Fibroblast of pulmonary artery (primary cell): ENCODE data around the gene TP53RK.

ENCODE experiments used
- DNase-seq: peaks from one replicate; pipeline ENCODE4 v3.0.0-alpha.2; 2010; ENCODE audit warnings: low read depth
- H3K4me3 ChIP-seq: replicated peaks from 2 replicates; pipeline ENCODE4 v1.5.1; 2011; ENCODE audit warnings: low read depth, mild to moderate bottlenecking, control low read depth, low read length, moderate library complexity
- TF ChIP-seq, protein P1 (sequence below): IDR thresholded peaks from 2 replicates; pipeline ENCODE4 v1.5.1; 2011; ENCODE audit warnings: mild to moderate bottlenecking, control low read depth, low read length, inconsistent platforms; ENCODE audit errors: missing control alignments

TP53RK gene

DNA sequence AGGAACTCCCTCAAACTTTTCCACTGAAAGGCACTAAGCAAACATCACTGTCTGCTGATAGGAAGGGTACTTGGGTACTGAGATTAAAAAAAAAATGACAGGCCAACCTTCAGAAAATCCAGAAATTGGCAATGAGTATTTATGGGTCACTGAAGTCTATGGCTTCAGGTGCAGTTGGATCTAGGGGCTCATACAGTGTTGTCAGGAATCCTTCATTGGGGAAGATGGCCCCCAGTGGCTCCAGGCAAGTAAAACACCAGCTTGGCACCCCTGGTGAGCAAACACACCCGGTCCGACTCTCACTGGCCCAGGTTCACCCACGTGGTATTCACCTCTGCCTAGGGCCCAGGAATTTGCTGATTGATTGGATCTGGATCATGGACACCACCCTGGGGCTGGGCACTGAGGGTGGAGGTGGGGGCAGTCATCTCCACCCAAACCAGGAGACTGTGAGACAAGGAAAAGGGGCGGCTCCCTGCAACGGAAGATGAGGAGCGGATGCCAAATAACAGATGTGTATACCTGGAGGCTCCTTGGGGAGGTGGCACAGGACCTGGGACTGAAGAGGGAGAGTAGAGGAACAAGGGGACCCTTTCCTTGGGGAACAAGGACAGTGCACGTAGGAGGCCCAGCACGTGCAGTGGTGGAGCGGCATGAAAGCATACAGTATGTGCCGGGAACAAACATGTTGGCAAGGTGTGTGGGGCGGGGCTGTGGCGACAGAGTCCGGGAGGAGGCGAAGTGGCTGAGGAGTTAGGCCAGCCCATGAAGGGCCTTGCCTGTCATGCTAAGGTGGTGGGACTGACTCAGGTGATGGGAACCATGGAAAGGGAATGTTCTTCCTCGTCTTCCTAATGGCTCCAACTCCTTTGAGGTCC, 25.0 kb upstream of the TP53RK start:
- no peak overlapping the region for H3K4me3 ChIP-seq
- DNase-seq = no peak
- TF ChIP-seq, protein P1, sequence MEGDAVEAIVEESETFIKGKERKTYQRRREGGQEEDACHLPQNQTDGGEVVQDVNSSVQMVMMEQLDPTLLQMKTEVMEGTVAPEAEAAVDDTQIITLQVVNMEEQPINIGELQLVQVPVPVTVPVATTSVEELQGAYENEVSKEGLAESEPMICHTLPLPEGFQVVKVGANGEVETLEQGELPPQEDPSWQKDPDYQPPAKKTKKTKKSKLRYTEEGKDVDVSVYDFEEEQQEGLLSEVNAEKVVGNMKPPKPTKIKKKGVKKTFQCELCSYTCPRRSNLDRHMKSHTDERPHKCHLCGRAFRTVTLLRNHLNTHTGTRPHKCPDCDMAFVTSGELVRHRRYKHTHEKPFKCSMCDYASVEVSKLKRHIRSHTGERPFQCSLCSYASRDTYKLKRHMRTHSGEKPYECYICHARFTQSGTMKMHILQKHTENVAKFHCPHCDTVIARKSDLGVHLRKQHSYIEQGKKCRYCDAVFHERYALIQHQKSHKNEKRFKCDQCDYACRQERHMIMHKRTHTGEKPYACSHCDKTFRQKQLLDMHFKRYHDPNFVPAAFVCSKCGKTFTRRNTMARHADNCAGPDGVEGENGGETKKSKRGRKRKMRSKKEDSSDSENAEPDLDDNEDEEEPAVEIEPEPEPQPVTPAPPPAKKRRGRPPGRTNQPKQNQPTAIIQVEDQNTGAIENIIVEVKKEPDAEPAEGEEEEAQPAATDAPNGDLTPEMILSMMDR = no peak

DNA sequence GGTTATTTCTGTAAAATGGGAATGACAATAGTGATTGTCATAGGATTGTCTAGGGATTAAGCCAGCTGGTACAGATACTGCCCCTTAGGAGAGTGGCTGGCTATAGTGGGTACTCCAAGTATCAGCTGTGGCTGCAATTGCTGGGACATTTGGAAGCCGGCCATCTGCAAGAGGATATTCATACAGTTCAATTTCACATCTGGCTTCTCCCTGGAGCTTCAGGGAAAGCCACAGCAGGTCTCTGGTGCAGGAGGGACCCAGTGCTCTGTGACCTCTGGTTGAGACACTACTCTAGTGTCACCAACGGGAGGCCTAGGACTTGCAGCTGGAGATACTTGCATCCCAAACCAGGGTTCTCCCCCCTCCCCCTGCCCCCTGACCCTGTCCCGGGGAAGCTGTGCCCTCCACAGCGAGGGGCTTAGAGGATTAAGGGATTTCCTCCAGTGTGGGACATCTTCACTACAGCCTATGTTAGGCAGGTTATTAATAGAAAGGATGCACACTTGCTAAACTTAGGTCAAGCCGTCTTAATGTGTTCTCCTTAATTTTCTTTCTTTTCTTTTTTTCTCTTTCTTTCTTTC, 22.9 kb upstream of the TP53RK start:
- no peak overlapping the region for H3K4me3 ChIP-seq
- TF ChIP-seq, protein P1 = no peak
- no peak for DNase-seq

DNA sequence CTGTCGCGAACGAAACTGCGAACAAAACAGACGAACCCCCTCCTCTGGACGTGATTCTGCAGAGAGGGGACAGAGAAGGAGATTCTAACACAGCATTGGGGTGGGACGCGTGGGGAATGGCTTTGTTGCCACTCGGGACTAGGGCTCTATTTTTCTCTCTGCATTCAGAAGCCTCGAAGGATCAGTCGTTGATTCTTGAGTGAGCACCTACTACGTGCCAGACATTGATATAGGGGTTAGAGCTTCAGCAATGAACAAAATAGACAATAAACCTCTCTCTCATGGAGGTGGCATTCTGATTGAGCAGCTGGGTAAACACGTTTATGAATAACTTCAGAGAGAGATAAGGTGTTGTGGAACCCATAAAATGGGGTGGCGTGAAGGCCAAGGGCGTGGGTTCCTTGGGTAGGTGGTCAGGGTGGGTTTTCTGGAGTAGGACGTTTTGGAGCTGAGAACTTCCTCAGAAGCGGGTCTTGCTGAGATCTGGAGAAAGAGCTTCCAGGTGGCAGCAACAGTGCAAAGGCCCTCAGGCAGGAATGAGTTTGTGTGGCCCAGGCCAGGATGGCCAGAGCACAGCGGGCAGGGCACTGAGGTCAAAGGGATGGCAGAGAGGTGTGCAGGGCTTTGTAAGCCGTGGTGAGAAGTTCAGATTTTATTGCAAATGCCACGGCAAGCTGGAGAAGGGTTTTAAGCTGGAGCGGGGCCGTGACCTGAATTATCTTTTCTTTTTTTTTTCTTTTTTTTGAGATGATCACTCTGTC, 21.1 kb upstream of the TP53RK start:
- H3K4me3 ChIP-seq = peak overlapping the region; percentile 76
- no peak for DNase-seq
- TF ChIP-seq, protein P1 = no peak

DNA sequence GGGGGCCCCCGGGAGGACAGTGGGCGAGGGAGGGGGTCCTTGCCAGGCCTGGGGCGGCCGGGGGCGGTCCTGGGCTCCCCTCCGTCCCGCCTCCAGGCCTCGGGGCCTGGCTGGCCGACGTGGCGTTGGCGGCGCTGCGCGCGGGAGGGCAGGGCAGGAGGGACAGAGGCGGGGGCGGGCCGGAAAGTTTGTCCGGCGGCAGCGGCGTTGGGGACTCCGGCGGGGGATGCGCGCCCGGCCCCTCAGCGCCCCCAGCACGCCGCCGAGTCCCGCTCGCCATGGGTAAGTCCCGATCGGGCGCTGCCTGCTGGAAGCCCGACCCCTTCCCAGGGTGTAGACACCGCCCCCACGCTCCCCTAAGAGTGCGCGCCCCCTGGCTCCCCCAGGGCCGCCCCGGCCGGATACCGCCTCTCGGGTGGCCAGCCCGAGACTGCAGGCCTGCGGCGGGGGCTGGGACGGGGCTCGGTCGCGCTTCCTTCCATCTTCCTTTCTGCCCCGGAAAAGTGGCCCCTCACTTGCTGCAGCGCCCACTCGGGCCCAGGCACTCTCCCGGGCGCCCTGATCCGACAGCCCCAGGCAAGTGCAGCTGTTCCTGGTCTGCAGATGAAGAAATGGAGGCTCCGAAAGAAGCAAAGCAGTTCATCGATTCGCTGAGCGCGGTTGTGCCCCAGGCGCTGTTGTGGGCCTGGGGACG, 20.4 kb upstream of the TP53RK start, which contains the start of gene SLC2A10:
Gene SLC2A10, plus strand, starts transcription at position 191 of the 694 bp plus-strand sequence. Its CDS starts 88 bp downstream, at position 279.
- peak; percentile 56 for DNase-seq
- peak within 1 kb of the TSS; percentile 76 for H3K4me3 ChIP-seq
- TF ChIP-seq, protein P1 = no peak

DNA sequence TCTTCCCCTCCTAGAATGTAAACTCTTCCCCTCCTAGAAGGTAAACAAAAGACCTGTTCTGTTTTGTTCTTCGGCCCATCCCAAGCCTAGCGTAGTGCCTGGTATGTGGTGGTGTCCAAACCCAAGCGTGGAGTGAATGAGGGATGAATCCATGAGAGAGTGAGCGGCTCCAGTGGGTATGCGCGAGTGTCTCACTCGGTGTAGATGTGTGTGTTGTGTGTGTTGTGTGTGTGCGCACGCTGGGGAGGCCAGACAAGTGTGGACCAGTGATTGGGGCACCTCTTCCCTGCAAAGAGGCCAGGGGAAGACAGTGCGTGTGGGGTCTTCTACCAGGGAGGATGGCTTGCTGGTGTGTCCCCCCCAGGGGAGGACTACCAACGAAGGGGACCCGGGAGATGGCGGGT, 19.8 kb upstream of the TP53RK start:
- peak overlapping the region; percentile 76 for H3K4me3 ChIP-seq
- TF ChIP-seq, protein P1 = no peak
- no peak for DNase-seq

DNA sequence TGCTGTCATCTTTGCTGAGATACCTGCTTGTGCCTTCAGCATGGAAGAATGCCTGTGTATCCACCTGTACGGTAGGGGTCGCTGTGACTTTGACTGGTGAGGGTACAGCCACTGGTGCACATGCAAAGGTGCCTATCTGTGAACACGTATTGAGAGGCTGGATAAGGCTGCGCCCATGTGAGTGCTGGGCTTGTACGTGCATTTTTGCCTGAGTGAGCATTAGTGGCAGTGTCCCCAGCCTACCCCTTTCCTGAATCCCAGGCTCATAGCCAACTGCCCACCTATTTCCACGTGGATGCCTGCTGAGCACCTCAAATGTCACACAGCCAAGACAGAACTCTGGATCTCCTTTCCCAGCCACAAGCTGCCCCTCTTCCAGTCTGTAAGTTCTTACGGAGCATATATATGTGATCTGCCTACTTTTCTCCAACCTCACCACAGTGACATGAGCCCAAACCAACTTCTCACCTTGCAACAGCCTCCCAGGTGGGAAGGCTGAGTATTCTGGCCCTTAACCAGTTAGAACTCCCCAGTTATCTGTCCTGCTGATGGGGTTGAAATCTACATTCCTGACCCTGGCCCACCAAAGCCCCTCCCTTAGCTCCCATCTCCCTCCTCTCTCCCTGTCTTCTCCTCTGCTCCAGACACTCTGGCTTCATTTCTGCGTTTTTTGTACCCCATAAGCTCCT, 19.1 kb upstream of the TP53RK start:
- no peak overlapping the region for H3K4me3 ChIP-seq
- TF ChIP-seq, protein P1 = peak; percentile 15
- DNase-seq = no peak
